8988T (cell line): ENCODE data around the gene SIPA1L3.
"Not testable (repeated sequence)": the region's sequence is repeated elsewhere in the genome, so short reads cannot be mapped to it uniquely, and the experiment has no call there.

ENCODE experiments used
- DNase-seq: peaks from one replicate; pipeline ENCODE4 v3.0.0; 2011

SIPA1L3 gene

GRCh38 chr19:37920591-37921450 is 13.8 kb downstream of the SIPA1L3 start:
- DNase-seq = no peak

- not testable (repeated sequence) for DNase-seq
These were observed 17.6 kb downstream of the SIPA1L3 start for GRCh38 chr19:37924573-37924972.

GRCh38 chr19:37925212-37925611 is 18.2 kb downstream of the SIPA1L3 start:
- no peak for DNase-seq

- no peak for DNase-seq
These were observed 19.2 kb downstream of the SIPA1L3 start for GRCh38 chr19:37926255-37926654.

GRCh38 chr19:37926711-37927110 is 19.7 kb downstream of the SIPA1L3 start:
- no peak for DNase-seq

- no peak for DNase-seq
These were observed 21.7 kb downstream of the SIPA1L3 start for GRCh38 chr19:37928527-37929286.

- DNase-seq = no peak
These were observed 22.4 kb downstream of the SIPA1L3 start for GRCh38 chr19:37929355-37929923.

GRCh38 chr19:37930416-37930815 is 23.4 kb downstream of the SIPA1L3 start:
- DNase-seq = no peak

- DNase-seq = peak; percentile 84
These were observed 25.1 kb downstream of the SIPA1L3 start for GRCh38 chr19:37931881-37932655.

GRCh38 chr19:37932985-37933936 is 26.3 kb downstream of the SIPA1L3 start:
- peak; percentile 73 for DNase-seq

- DNase-seq = no peak
These were observed 26.9 kb downstream of the SIPA1L3 start for GRCh38 chr19:37933937-37934358.

- no peak for DNase-seq
These were observed 28.3 kb downstream of the SIPA1L3 start for GRCh38 chr19:37935341-37935740.

- DNase-seq = no peak
These were observed 29.2 kb downstream of the SIPA1L3 start for GRCh38 chr19:37936166-37936565.

GRCh38 chr19:37936886-37937285 is 29.9 kb downstream of the SIPA1L3 start:
- DNase-seq = no peak

GRCh38 chr19:37938353-37938752 is 31.3 kb downstream of the SIPA1L3 start:
- DNase-seq = no peak

GRCh38 chr19:37941782-37942515 is 34.9 kb downstream of the SIPA1L3 start:
- DNase-seq = no peak

- DNase-seq = no peak
These were observed 35.5 kb downstream of the SIPA1L3 start for GRCh38 chr19:37942516-37942902.

- DNase-seq = no peak
These were observed 36.5 kb downstream of the SIPA1L3 start for GRCh38 chr19:37943480-37943879.

GRCh38 chr19:37946132-37946531 is 39.1 kb downstream of the SIPA1L3 start:
- no peak for DNase-seq

GRCh38 chr19:37947778-37948177 is 40.8 kb downstream of the SIPA1L3 start:
- DNase-seq = no peak

- no peak for DNase-seq
These were observed 41.4 kb downstream of the SIPA1L3 start for GRCh38 chr19:37948362-37948761.
